WTC11 (cell line): Measurements from ENCODE around the gene BMP4. TPM values are rescaled to one million over a fixed set of nuclear protein-coding genes. Genes with fewer than 3 reads are reported as not detected.

ENCODE experiments used
- ATAC-seq: fragments of 200-7000 bp; cut with Tn5 transposase; 2 replicates; pipeline ENCODE4 v1.10.0; 2021; ENCODE audit warnings: mild to moderate bottlenecking, moderate library complexity
- CTCF ChIA-PET: fragments of 300-600 bp; sonication (Branson Sonifier 250); formaldehyde crosslinking; loops from one replicate; lab custom pipeline; 2021; ENCODE audit warnings: antibody characterized with exemption; lab: Charles Lee
- POLR2A ChIA-PET: fragments of 350-600 bp; sonication (Branson Sonifier 250); formaldehyde crosslinking; loops from one replicate; lab custom pipeline; 2021; ENCODE audit warnings: antibody characterized with exemption; lab: Charles Lee
- DNase-seq: peaks from one replicate; pipeline ENCODE4 v3.0.0; 2021; ENCODE audit warnings: low spot score
- H3K27ac Mint-ChIP-seq: 2 replicates; pipeline ENCODE4 v1.8.0; 2021; ENCODE audit warnings: mixed read lengths
- H3K27me3 Mint-ChIP-seq: 2 replicates; pipeline ENCODE4 v1.8.0; 2021; ENCODE audit warnings: low read depth, mild to moderate bottlenecking, moderate library complexity, mixed read lengths
- H3K36me3 Mint-ChIP-seq: 2 replicates; pipeline ENCODE4 v1.8.0; 2021; ENCODE audit warnings: mixed read lengths
- H3K4me1 Mint-ChIP-seq: 2 replicates; pipeline ENCODE4 v1.8.0; 2022; ENCODE audit warnings: mixed read lengths
- H3K4me3 Mint-ChIP-seq: 2 replicates; pipeline ENCODE4 v1.8.0; 2021; ENCODE audit warnings: mild to moderate bottlenecking, moderate library complexity, mixed read lengths
- H3K9me3 Mint-ChIP-seq: 2 replicates; pipeline ENCODE4 v1.8.0; 2021; ENCODE audit warnings: mixed read lengths
- AR ChIP-seq: fragments of 250-450 bp; sonication (Bioruptor Pico); IDR thresholded peaks from 2 replicates; pipeline ENCODE4 v1.9.0; 2021; ENCODE audit warnings: mild to moderate bottlenecking
- CREM ChIP-seq: sonication (generic); formaldehyde crosslinking; IDR thresholded peaks from 2 replicates; pipeline ENCODE4 v1.8.1; 2022; ENCODE audit warnings: mild to moderate bottlenecking, missing genetic modification reagents, moderate library complexity
- EMX1 ChIP-seq: fragments of 250-450 bp; sonication (Bioruptor Pico); IDR thresholded peaks from 2 replicates; pipeline ENCODE4 v1.8.0; 2021; ENCODE audit warnings: mild to moderate bottlenecking
- FOXP1 ChIP-seq: sonication (generic); formaldehyde crosslinking; IDR thresholded peaks from 2 replicates; pipeline ENCODE4 v1.8.0; 2022; ENCODE audit warnings: missing genetic modification reagents, mild to moderate bottlenecking, moderate library complexity, borderline replicate concordance
- FOXP4 ChIP-seq: sonication (generic); formaldehyde crosslinking; IDR thresholded peaks from 2 replicates; pipeline ENCODE4 v1.8.0; 2022; ENCODE audit warnings: mild to moderate bottlenecking, missing genetic modification reagents
- HMGA2 ChIP-seq: fragments of 250-450 bp; sonication (Bioruptor Pico); IDR thresholded peaks from 2 replicates; pipeline ENCODE4 v1.4.0; 2021; ENCODE audit warnings: mild to moderate bottlenecking, moderate library complexity
- IRF2 ChIP-seq: sonication (generic); formaldehyde crosslinking; IDR thresholded peaks from 2 replicates; pipeline ENCODE4 v1.8.0; 2022; ENCODE audit warnings: low read depth, missing genetic modification reagents, borderline replicate concordance
- NR1H2 ChIP-seq: sonication (generic); formaldehyde crosslinking; IDR thresholded peaks from 2 replicates; pipeline ENCODE4 v1.9.0; 2021; ENCODE audit warnings: mild to moderate bottlenecking, moderate library complexity, missing genetic modification reagents
- SMAD4 ChIP-seq: sonication (generic); formaldehyde crosslinking; IDR thresholded peaks from 2 replicates; pipeline ENCODE4 v1.8.0; 2022; ENCODE audit warnings: mild to moderate bottlenecking, missing genetic modification reagents
- ZNF281 ChIP-seq: sonication (generic); formaldehyde crosslinking; IDR thresholded peaks from 2 replicates; pipeline ENCODE4 v1.8.0; 2023; ENCODE audit warnings: mild to moderate bottlenecking, missing genetic modification reagents
- ZNF396 ChIP-seq: fragments of 250-450 bp; sonication (Bioruptor Pico); IDR thresholded peaks from 2 replicates; pipeline ENCODE4 v1.8.0; 2021; ENCODE audit warnings: mild to moderate bottlenecking, moderate library complexity, borderline replicate concordance
- ZNF423 ChIP-seq: fragments of 250-450 bp; sonication (Bioruptor Pico); IDR thresholded peaks from 2 replicates; pipeline ENCODE4 v2.1.2; 2022; ENCODE audit warnings: mild to moderate bottlenecking, moderate library complexity
- total RNA-seq: library from RNA; stranded (reverse); gene quantifications from 3 replicates; pipeline ENCODE4 v1.2.3, GENCODE V29; 2021
- TF ChIP-seq, protein P1 (sequence below): fragments of 250-450 bp; sonication (Bioruptor Pico); conservative IDR thresholded peaks from 2 replicates; pipeline ENCODE4 v1.9.0; 2021; ENCODE audit warnings: mild to moderate bottlenecking
- TF ChIP-seq, protein P2 (sequence below): sonication (generic); formaldehyde crosslinking; IDR thresholded peaks from 2 replicates; pipeline ENCODE4 v1.8.1; 2023; ENCODE audit warnings: mild to moderate bottlenecking, moderate library complexity, missing genetic modification reagents
- TF ChIP-seq, protein P3 (sequence below): fragments of 250-450 bp; sonication (Bioruptor Pico); IDR thresholded peaks from 2 replicates; pipeline ENCODE4 v1.8.0; 2021; ENCODE audit warnings: mild to moderate bottlenecking

Gene BMP4
- total RNA-seq, 1 experiment from 2014 or later: 7.8 TPM

DNA sequence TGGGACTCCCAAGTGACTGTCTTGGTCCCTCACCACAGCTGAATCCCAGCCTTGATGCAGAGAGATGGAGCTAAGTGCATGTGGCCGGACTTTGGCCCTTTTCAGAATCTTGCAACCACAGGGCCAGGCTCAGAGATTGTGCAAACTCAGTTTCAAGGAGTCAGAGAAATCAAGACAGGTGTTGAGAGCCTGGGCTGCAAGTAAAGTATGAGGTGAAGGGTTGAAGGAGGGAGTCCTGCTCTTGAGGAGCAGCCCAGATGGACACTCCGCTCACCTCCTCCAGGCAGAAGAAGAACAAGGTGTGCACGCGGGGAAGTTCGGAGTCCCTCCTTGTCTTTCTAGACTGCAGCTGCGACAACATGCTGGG is 6.3 kb upstream of the BMP4 start (continued):
- TF ChIP-seq IRF2 (CRISPR knock-in tag): no peak
- TF ChIP-seq, protein P1, sequence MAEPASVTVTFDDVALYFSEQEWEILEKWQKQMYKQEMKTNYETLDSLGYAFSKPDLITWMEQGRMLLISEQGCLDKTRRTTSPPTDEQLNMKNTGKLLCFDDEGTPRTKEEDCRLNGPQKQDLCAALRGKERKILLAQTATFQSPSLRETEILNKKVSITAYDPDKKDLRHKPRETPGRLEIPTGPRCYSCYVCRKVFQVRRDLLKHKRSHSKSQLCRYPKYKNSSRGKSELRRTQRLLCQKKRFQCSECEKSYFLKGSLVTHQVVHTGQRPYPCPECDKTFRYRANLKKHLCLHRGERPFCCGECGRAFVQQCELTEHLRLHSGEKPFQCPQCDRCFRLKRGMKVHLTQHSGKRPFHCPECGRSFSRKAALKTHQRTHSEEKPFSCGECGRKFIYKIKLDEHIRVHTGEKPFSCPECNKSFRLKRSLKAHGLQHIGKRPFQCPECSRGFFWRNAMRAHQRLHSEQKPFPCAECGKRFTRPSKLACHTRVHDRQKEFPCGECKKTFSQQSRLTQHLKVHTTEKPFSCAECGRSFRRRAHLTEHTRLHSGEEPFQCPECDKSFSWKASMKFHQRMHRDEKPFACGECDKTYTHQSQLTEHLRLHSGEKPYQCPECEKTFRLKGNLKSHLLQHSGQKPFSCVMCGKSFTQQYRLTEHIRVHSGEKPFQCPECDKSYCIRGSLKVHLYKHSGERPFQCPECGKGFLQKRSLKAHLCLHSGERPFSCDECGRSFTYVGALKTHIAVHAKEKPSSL (CRISPR knock-in tag): no peak
- no peak for TF ChIP-seq ZNF281 (CRISPR knock-in tag)

- H3K27me3 Mint-ChIP-seq: peaks cover 90% of the 10 kb centered on the region
- no peak overlapping the region for H3K27ac Mint-ChIP-seq
- ATAC-seq: no peak
- H3K36me3 Mint-ChIP-seq: no peaks in the 10 kb centered on the region
- no peak for DNase-seq
- H3K4me3 Mint-ChIP-seq: no peak overlapping the region
- CTCF ChIA-PET: interaction anchor here (0.7 to 2.6 kb wide), 2 partner anchors 28 to 43 kb away, joined by 3 to 8 read pairs; no protein-coding TSS in a partner anchor
- POLR2A ChIA-PET: interaction anchor here (0.6 kb wide), 1 partner anchor 48 kb away, joined by 4 read pairs; no protein-coding TSS in a partner anchor
- H3K4me1 Mint-ChIP-seq: peaks cover 27% of the 10 kb centered on the region
- no peak for TF ChIP-seq HMGA2 (CRISPR knock-in tag)
- TF ChIP-seq EMX1 (CRISPR knock-in tag): no peak
- TF ChIP-seq SMAD4 (CRISPR knock-in tag): no peak
- no peak for TF ChIP-seq ZNF281 (CRISPR knock-in tag)
- TF ChIP-seq CREM (CRISPR knock-in tag): no peak
- TF ChIP-seq, protein P2, sequence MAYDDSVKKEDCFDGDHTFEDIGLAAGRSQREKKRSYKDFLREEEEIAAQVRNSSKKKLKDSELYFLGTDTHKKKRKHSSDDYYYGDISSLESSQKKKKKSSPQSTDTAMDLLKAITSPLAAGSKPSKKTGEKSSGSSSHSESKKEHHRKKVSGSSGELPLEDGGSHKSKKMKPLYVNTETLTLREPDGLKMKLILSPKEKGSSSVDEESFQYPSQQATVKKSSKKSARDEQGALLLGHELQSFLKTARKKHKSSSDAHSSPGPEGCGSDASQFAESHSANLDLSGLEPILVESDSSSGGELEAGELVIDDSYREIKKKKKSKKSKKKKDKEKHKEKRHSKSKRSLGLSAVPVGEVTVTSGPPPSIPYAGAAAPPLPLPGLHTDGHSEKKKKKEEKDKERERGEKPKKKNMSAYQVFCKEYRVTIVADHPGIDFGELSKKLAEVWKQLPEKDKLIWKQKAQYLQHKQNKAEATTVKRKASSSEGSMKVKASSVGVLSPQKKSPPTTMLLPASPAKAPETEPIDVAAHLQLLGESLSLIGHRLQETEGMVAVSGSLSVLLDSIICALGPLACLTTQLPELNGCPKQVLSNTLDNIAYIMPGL (CRISPR knock-in tag): no peak
- TF ChIP-seq NR1H2 (CRISPR knock-in tag): no peak
- no peaks in the 10 kb centered on the region for H3K9me3 Mint-ChIP-seq
Observed at GRCh38 chr14:53958628-53959027, 2.0 kb upstream of the BMP4 start.

DNA sequence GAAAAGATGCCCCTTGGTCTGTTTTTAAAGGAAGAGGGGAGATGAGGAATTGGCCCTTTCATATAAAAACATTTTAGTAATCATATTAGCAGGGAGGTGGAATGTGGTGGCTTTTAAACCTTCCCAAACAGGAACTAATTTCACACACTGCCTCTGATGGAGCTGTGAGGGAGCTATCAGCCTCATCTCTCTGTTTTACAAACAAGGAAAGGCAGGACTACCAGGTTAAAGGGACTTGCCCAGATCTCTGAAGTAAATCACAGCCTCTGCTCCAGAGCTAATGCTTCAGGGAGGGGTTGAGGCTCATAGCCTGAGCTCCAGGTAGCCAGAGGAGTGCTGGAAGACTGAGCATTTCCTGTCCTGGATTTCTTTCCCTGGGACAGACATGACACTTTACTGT is 1.1 kb upstream of the BMP4 start:
- no peaks in the 10 kb centered on the region for H3K9me3 Mint-ChIP-seq
- no peak overlapping the region for H3K4me3 Mint-ChIP-seq
- no peak overlapping the region for H3K27ac Mint-ChIP-seq

More for the DNA sequence above, 1.1 kb upstream of the BMP4 start:
- peaks cover 18% of the 10 kb centered on the region for H3K4me1 Mint-ChIP-seq
- DNase-seq: no peak
- H3K36me3 Mint-ChIP-seq: no peaks in the 10 kb centered on the region
- no peak for ATAC-seq
- ChIA-PET CTCF (interaction anchor here (1.1 to 4.5 kb wide), 7 partner anchors 15 to 409 kb away, joined by 4 to 27 read pairs (median 8); no protein-coding TSS in a partner anchor), POLR2A (interaction anchor here (1.0 to 2.6 kb wide), 2 partner anchors 12 to 145 kb away, joined by 4 to 19 read pairs; no protein-coding TSS in a partner anchor)
- peaks cover 82% of the 10 kb centered on the region for H3K27me3 Mint-ChIP-seq
- TF ChIP-seq EMX1 (CRISPR knock-in tag) (no peak), AR (CRISPR knock-in tag) (no peak), FOXP4 (no peak), FOXP1 (CRISPR knock-in tag) (no peak), ZNF423 (no peak), ZNF396 (CRISPR knock-in tag) (no peak), NR1H2 (CRISPR knock-in tag) (no peak)
- TF ChIP-seq, protein P3, sequence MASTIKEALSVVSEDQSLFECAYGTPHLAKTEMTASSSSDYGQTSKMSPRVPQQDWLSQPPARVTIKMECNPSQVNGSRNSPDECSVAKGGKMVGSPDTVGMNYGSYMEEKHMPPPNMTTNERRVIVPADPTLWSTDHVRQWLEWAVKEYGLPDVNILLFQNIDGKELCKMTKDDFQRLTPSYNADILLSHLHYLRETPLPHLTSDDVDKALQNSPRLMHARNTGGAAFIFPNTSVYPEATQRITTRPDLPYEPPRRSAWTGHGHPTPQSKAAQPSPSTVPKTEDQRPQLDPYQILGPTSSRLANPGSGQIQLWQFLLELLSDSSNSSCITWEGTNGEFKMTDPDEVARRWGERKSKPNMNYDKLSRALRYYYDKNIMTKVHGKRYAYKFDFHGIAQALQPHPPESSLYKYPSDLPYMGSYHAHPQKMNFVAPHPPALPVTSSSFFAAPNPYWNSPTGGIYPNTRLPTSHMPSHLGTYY (CRISPR knock-in tag): no peak
